GM12873 (cell line): ENCODE results near the gene FDXR.

Experiments used
- CTCF ChIP-seq: IDR thresholded peaks from 2 replicates; pipeline ENCODE4 v1.5.1; 2012; ENCODE audit warnings: low read depth, mild to moderate bottlenecking, moderate library complexity, low read length, control low read depth; ENCODE audit not compliant: insufficient read depth; ENCODE audit errors: missing control alignments

The FDXR gene

GRCh38 chr17:74918906-74919305, 46.1 kb upstream of the FDXR start:
- no peak for TF ChIP-seq CTCF

- no peak for TF ChIP-seq CTCF
Measured at GRCh38 chr17:74917430-74917829, 44.6 kb upstream of the FDXR start.

- TF ChIP-seq CTCF, result no peak
Measured at GRCh38 chr17:74916851-74917199, 44.0 kb upstream of the FDXR start.

GRCh38 chr17:74916136-74916850, 43.5 kb upstream of the FDXR start:
- TF ChIP-seq CTCF, result no peak

- TF ChIP-seq CTCF, result no peak
Measured at GRCh38 chr17:74907012-74907411, 34.2 kb upstream of the FDXR start.

- TF ChIP-seq CTCF, result no peak
Measured at GRCh38 chr17:74904687-74905409, 32.1 kb upstream of the FDXR start.

GRCh38 chr17:74903671-74904070, 30.9 kb upstream of the FDXR start:
- TF ChIP-seq CTCF, result no peak
